SK-N-SH (cell line): ENCODE data around the gene GRHL3. TPM values are rescaled to one million over a fixed set of nuclear protein-coding genes. Genes with fewer than 3 reads are reported as not detected.

ENCODE experiments used
- CTCF ChIA-PET: fragments of 300-600, 350-600 bp; formaldehyde crosslinking; extraction: SDS; loops from one replicate; lab custom pipeline; 2021; lab: Yijun Ruan, JAX
- POLR2A ChIA-PET: fragments of 350-600 bp; sonication (Branson Sonifier 250); formaldehyde crosslinking; extraction: SDS; loops from one replicate; lab custom pipeline; 2020; ENCODE audit warnings: antibody characterized with exemption, inconsistent platforms; lab: Yijun Ruan, JAX
- DNase-seq: peaks from one replicate; pipeline ENCODE4 v3.0.0; 2012
- H2AFZ ChIP-seq: fragments of 200-600 bp; sonication (generic); 2 replicates; pipeline ENCODE4 v1.8.1; 2016; ENCODE audit warnings: antibody characterized with exemption, mild to moderate bottlenecking, low read depth
- H3F3A ChIP-seq: fragments of 200-600 bp; sonication (generic); replicated peaks from 2 replicates; pipeline ENCODE3; 2016; ENCODE audit warnings: antibody characterized with exemption, mild to moderate bottlenecking; ENCODE audit not compliant: insufficient read depth
- H3K27ac ChIP-seq, 2 experiments: fragments of 200-500 bp in 1 of 2; fragments of 200-600 bp in 1 of 2; sonication (Bioruptor generic) in 1 of 2; sonication (generic), shearing (Covaris generic) in 1 of 2; 2 replicates each; pipeline versions ENCODE4 v1.5.1 to v1.6.1; 2014 to 2016; ENCODE audit warnings: low read depth in 2 of 2, inconsistent platforms in 1 of 2, low read length in 1 of 2, mild to moderate bottlenecking in 1 of 2, mixed read lengths in 1 of 2
- H3K27me3 ChIP-seq: fragments of 200-600 bp; sonication (generic), shearing (Covaris generic); 2 replicates; pipeline ENCODE4 v1.6.1; 2016; ENCODE audit warnings: mixed run types; ENCODE audit not compliant: insufficient read depth
- H3K36me3 ChIP-seq, 2 experiments: fragments of 200-500 bp in 1 of 2; fragments of 200-600 bp in 1 of 2; sonication (Bioruptor generic) in 1 of 2; sonication (generic) in 1 of 2; replicated peaks in 1 of 2; 2 replicates each; pipeline versions ENCODE3 to v1.5.1; 2014 to 2016; ENCODE audit warnings: low read length in 1 of 2, mild to moderate bottlenecking in 1 of 2; ENCODE audit not compliant: insufficient read depth in 2 of 2, control insufficient read depth in 1 of 2
- H3K4me1 ChIP-seq, 2 experiments: fragments of 200-500 bp in 1 of 2; fragments of 200-600 bp in 1 of 2; sonication (Bioruptor generic) in 1 of 2; sonication (generic), shearing (Covaris generic) in 1 of 2; 2 replicates each; pipeline versions ENCODE4 v1.5.1 to v1.6.1; 2014 to 2016; ENCODE audit warnings: low read depth in 1 of 2, low read length in 1 of 2, mixed run types in 1 of 2; ENCODE audit not compliant: insufficient read depth in 2 of 2, control insufficient read depth in 1 of 2
- H3K4me2 ChIP-seq: fragments of 200-600 bp; sonication (generic), shearing (Covaris generic); 2 replicates; pipeline ENCODE4 v1.6.1; 2017; ENCODE audit warnings: mixed run types
- H3K4me3 ChIP-seq, 2 experiments: fragments of 200-500 bp in 1 of 2; fragments of 200-600 bp in 1 of 2; sonication (Bioruptor generic) in 1 of 2; sonication (generic), shearing (Covaris generic) in 1 of 2; 2 replicates each; pipeline versions ENCODE4 v1.5.1 to v1.8.1; 2014 to 2016; ENCODE audit warnings: low read depth in 2 of 2, inconsistent platforms in 1 of 2, low read length in 1 of 2, mild to moderate bottlenecking in 1 of 2, mixed read lengths in 1 of 2, moderate library complexity in 1 of 2
- H3K79me2 ChIP-seq: fragments of 200-600 bp; sonication (generic); 2 replicates; pipeline ENCODE4 v1.8.1; 2017; ENCODE audit warnings: mild to moderate bottlenecking; ENCODE audit not compliant: insufficient read depth
- H3K9ac ChIP-seq: fragments of 200-600 bp; sonication (generic); 2 replicates; pipeline ENCODE4 v1.6.1; 2017; ENCODE audit warnings: mixed run types
- H3K9me2 ChIP-seq: fragments of 200-600 bp; sonication (generic); 2 replicates; pipeline ENCODE4 v1.6.1; 2017; ENCODE audit warnings: mixed run types
- H3K9me3 ChIP-seq: fragments of 200-600 bp; sonication (generic); 2 replicates; pipeline ENCODE4 v1.6.1; 2017; ENCODE audit warnings: mixed run types, mild to moderate bottlenecking, moderate library complexity
- H4K20me1 ChIP-seq: fragments of 200-600 bp; sonication (generic); 2 replicates; pipeline ENCODE4 v1.6.1; 2017; ENCODE audit warnings: mild to moderate bottlenecking, mixed run types; ENCODE audit not compliant: insufficient read depth
- CHD2 ChIP-seq: fragments of 150-350 bp; IDR thresholded peaks from 2 replicates; pipeline ENCODE4 v1.6.1; 2018; ENCODE audit warnings: low read length; ENCODE audit not compliant: partially characterized antibody
- ELF1 ChIP-seq: IDR thresholded peaks from 2 replicates; pipeline ENCODE4 v1.4.0; 2012
- EP300 ChIP-seq, 2 experiments: IDR thresholded peaks; 2 replicates each; pipeline versions ENCODE4 v1.4.0 to v1.6.1; 2012; ENCODE audit warnings: borderline replicate concordance in 1 of 2, low read depth in 1 of 2, low read length in 1 of 2
- FOSL2 ChIP-seq: IDR thresholded peaks from 2 replicates; pipeline ENCODE4 v1.4.0; 2012; ENCODE audit warnings: low read depth, mild to moderate bottlenecking, moderate library complexity, borderline replicate concordance
- FOXM1 ChIP-seq: IDR thresholded peaks from 2 replicates; pipeline ENCODE4 v1.4.0; 2012; ENCODE audit warnings: low read depth, mild to moderate bottlenecking
- JUND ChIP-seq: IDR thresholded peaks from 2 replicates; pipeline ENCODE4 v1.4.0; 2012
- MEF2A ChIP-seq: IDR thresholded peaks from 2 replicates; pipeline ENCODE4 v1.4.0; 2012; ENCODE audit warnings: low read depth, borderline replicate concordance
- NFIC ChIP-seq: IDR thresholded peaks from 2 replicates; pipeline ENCODE4 v1.4.0; 2012; ENCODE audit warnings: borderline replicate concordance
- POLR2AphosphoS5 ChIP-seq: IDR thresholded peaks from 2 replicates; pipeline ENCODE4 v1.6.1; 2012; ENCODE audit warnings: low read depth, low read length
- RAD21 ChIP-seq: IDR thresholded peaks from 2 replicates; pipeline ENCODE4 v1.6.1; 2012; ENCODE audit warnings: mild to moderate bottlenecking, low read length
- RFX5 ChIP-seq: IDR thresholded peaks from 2 replicates; pipeline ENCODE4 v1.6.1; 2012; ENCODE audit warnings: mild to moderate bottlenecking, improper control_type of control experiment, low read length
- SIN3A ChIP-seq: IDR thresholded peaks from 2 replicates; pipeline ENCODE4 v1.6.1; 2012; ENCODE audit warnings: low read depth, mild to moderate bottlenecking, low read length, moderate library complexity, borderline replicate concordance
- TAF1 ChIP-seq: IDR thresholded peaks from 2 replicates; pipeline ENCODE4 v1.6.1; 2012; ENCODE audit warnings: low read depth, mild to moderate bottlenecking, low read length, moderate library complexity, borderline replicate concordance
- TCF12 ChIP-seq: IDR thresholded peaks from 2 replicates; pipeline ENCODE4 v1.4.0; 2012
- TEAD4 ChIP-seq: IDR thresholded peaks from 2 replicates; pipeline ENCODE4 v1.4.0; 2012; ENCODE audit warnings: mild to moderate bottlenecking, borderline replicate concordance; ENCODE audit not compliant: insufficient read depth
- YY1 ChIP-seq: IDR thresholded peaks from 2 replicates; pipeline ENCODE4 v1.4.0; 2012; ENCODE audit warnings: low read depth, mild to moderate bottlenecking
- WGBS: methylation state at CpG from one replicate; pipeline ENCODE4 v1.1.6; 2017; ENCODE audit warnings: low lambda C conversion rate; 5-methylcytosine and 5-hydroxymethylcytosine counted together
- polyA plus RNA-seq, 3 experiments: library from polyadenylated mRNA; depleted of rRNA; stranded (reverse); fragments of >200 nt; gene quantifications; 2 replicates each; pipeline ENCODE4 v1.2.3, GENCODE V29; 2012
- TF ChIP-seq, protein P1 (sequence below): IDR thresholded peaks from 2 replicates; pipeline ENCODE4 v1.4.0; 2012; ENCODE audit warnings: low read depth, borderline replicate concordance
- TF ChIP-seq, protein P2 (sequence below): IDR thresholded peaks from 2 replicates; pipeline ENCODE4; 2012
- TF ChIP-seq, protein P3 (sequence below): fragments of 200-600 bp; sonication (generic); IDR thresholded peaks from 2 replicates; pipeline ENCODE4 v1.6.1; 2017; ENCODE audit warnings: antibody characterized with exemption, mild to moderate bottlenecking, moderate library complexity
- TF ChIP-seq, protein P4 (sequence below): IDR thresholded peaks from 2 replicates; pipeline ENCODE4 v1.4.0; 2012; ENCODE audit warnings: low read depth, borderline replicate concordance
- TF ChIP-seq, protein P5 (sequence below): fragments of 150-350 bp; IDR thresholded peaks from 2 replicates; pipeline ENCODE4 v1.6.1; 2016; ENCODE audit warnings: mild to moderate bottlenecking, low read depth, low read length

GRHL3 gene
- polyA plus RNA-seq, 1 of the 3 experiments (the other 2 are of a cell fraction): 0.05 TPM

DNA sequence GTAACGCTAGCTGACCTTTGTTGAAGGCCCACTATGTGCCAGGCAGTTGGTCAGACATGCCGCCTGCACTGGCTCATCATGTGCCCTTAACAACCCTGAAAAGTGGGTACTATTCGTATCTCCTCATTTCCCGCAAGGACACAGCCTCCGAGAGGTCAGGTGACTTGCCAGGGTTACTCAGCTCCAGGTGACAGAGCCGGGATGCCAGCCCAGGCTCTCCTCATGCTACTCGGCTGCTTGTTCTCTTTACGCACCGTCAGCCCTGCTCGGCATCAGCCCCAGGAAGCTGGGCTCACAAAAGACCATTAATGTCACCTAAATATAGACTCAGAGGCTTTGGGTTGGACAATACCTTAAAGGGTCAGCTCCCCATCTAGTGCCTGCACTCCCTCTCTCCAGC, 29.0 kb downstream of the GRHL3 start:
- TF ChIP-seq, protein P1, sequence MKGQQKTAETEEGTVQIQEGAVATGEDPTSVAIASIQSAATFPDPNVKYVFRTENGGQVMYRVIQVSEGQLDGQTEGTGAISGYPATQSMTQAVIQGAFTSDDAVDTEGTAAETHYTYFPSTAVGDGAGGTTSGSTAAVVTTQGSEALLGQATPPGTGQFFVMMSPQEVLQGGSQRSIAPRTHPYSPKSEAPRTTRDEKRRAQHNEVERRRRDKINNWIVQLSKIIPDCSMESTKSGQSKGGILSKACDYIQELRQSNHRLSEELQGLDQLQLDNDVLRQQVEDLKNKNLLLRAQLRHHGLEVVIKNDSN: no peak
- TF ChIP-seq RAD21: no peak
- no peak for TF ChIP-seq FOSL2
- TF ChIP-seq MEF2A: no peak
- TF ChIP-seq, protein P2, sequence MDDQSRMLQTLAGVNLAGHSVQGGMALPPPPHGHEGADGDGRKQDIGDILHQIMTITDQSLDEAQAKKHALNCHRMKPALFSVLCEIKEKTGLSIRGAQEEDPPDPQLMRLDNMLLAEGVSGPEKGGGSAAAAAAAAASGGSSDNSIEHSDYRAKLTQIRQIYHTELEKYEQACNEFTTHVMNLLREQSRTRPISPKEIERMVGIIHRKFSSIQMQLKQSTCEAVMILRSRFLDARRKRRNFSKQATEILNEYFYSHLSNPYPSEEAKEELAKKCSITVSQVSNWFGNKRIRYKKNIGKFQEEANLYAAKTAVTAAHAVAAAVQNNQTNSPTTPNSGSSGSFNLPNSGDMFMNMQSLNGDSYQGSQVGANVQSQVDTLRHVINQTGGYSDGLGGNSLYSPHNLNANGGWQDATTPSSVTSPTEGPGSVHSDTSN: no peak
- TF ChIP-seq POLR2AphosphoS5: no peak
- TF ChIP-seq RFX5: no peak
- no peak for TF ChIP-seq JUND
- no peak for TF ChIP-seq SIN3A
- TF ChIP-seq TCF12: no peak
- TF ChIP-seq YY1: no peak
- TF ChIP-seq TAF1: no peak
- no peak for TF ChIP-seq ELF1
- TF ChIP-seq NFIC: no peak
- TF ChIP-seq, all 33 proteins: peak for 0
- Histone ChIP-seq H3F3A (no peaks in the 10 kb centered on the region), H3K9me3 (no peaks in the 10 kb centered on the region), H3K27ac (no peak overlapping the region), H3K36me3 (no peaks in the 10 kb centered on the region), H3K4me2 (no peak overlapping the region), H4K20me1 (no peaks in the 10 kb centered on the region), H3K4me3 (no peak overlapping the region), H3K9ac (no peak overlapping the region), H3K79me2 (no peaks in the 10 kb centered on the region), H3K4me1 (peaks cover 0 to 4% of the 10 kb centered on the region in 2 experiments; a peak in 1 of 4 replicates), H3K9me2 (no peaks in the 10 kb centered on the region), H3K27me3 (no peaks in the 10 kb centered on the region), H2AFZ (no peak overlapping the region)
- WGBS: 89% methylated on average over 9 of the region's 10 CpGs
- ChIA-PET CTCF (interaction anchor here (1.1 to 2.1 kb wide), 4 partner anchors 44 to 239 kb away, joined by 3 to 6 read pairs (median 3); no protein-coding TSS in a partner anchor), POLR2A (no interaction called here)
- no peak for DNase-seq

DNA sequence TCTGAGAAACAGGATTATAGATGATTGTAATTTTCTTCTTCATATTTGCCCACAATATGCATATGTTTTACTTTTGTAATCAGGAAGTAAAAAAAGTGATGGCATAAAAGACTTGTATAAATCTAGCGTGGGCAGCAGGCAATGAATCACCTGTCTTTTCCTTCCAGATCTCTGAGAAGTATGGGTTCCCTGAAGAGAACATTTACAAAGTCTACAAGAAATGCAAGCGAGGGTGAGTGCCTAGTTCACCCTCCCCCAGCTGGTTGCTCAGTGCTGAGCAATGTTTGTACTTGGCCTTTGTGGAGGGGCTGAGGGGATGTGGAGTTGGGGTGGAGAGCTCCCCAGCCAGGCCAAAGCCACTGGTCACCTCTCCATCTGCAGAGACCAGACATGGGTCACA, 30.7 kb downstream of the GRHL3 start:
- H3F3A ChIP-seq: no peaks in the 10 kb centered on the region
- WGBS: 86% methylated on average over 2 of the region's 2 CpGs
- H3K27ac ChIP-seq: no peak overlapping the region
- no peak overlapping the region for H3K9ac ChIP-seq
- H3K9me3 ChIP-seq: no peaks in the 10 kb centered on the region
- no peaks in the 10 kb centered on the region for H3K79me2 ChIP-seq
- no peaks in the 10 kb centered on the region for H4K20me1 ChIP-seq
- no peak overlapping the region for H3K4me3 ChIP-seq
- no peaks in the 10 kb centered on the region for H3K9me2 ChIP-seq
- POLR2A ChIA-PET: interaction anchor here (0.6 kb wide), 1 partner anchor 108 kb away, joined by 3 read pairs; no protein-coding TSS in a partner anchor
- CTCF ChIA-PET: interaction anchor here (0.8 to 1.9 kb wide), 2 partner anchors 151 kb away, joined by 3 to 9 read pairs; no protein-coding TSS in a partner anchor
- H2AFZ ChIP-seq: no peak overlapping the region
- no peaks in the 10 kb centered on the region for H3K36me3 ChIP-seq
- H3K4me2 ChIP-seq: no peak overlapping the region
- H3K4me1 ChIP-seq: peaks cover 0 to 4% of the 10 kb centered on the region in 2 experiments; a peak in 1 of 4 replicates
- no peak for DNase-seq
- H3K27me3 ChIP-seq: no peaks in the 10 kb centered on the region
- TF ChIP-seq CHD2 (no peak), SIN3A (no peak), MEF2A (no peak), ELF1 (no peak), TCF12 (no peak), YY1 (no peak), EP300 (IDR thresholded peaks at IDR 0.05; ENCODE audit: borderline replicate concordance in 1 of 2, low read depth in 1 of 2, low read length in 1 of 2) (no peak), POLR2AphosphoS5 (no peak), RAD21 (no peak), TEAD4 (no peak), FOXM1 (no peak)
- TF ChIP-seq, protein P3, sequence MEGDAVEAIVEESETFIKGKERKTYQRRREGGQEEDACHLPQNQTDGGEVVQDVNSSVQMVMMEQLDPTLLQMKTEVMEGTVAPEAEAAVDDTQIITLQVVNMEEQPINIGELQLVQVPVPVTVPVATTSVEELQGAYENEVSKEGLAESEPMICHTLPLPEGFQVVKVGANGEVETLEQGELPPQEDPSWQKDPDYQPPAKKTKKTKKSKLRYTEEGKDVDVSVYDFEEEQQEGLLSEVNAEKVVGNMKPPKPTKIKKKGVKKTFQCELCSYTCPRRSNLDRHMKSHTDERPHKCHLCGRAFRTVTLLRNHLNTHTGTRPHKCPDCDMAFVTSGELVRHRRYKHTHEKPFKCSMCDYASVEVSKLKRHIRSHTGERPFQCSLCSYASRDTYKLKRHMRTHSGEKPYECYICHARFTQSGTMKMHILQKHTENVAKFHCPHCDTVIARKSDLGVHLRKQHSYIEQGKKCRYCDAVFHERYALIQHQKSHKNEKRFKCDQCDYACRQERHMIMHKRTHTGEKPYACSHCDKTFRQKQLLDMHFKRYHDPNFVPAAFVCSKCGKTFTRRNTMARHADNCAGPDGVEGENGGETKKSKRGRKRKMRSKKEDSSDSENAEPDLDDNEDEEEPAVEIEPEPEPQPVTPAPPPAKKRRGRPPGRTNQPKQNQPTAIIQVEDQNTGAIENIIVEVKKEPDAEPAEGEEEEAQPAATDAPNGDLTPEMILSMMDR: no peak
- TF ChIP-seq, protein P4, sequence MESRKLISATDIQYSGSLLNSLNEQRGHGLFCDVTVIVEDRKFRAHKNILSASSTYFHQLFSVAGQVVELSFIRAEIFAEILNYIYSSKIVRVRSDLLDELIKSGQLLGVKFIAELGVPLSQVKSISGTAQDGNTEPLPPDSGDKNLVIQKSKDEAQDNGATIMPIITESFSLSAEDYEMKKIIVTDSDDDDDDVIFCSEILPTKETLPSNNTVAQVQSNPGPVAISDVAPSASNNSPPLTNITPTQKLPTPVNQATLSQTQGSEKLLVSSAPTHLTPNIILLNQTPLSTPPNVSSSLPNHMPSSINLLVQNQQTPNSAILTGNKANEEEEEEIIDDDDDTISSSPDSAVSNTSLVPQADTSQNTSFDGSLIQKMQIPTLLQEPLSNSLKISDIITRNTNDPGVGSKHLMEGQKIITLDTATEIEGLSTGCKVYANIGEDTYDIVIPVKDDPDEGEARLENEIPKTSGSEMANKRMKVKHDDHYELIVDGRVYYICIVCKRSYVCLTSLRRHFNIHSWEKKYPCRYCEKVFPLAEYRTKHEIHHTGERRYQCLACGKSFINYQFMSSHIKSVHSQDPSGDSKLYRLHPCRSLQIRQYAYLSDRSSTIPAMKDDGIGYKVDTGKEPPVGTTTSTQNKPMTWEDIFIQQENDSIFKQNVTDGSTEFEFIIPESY: no peak
- TF ChIP-seq, protein P1: no peak
- TF ChIP-seq, protein P5, sequence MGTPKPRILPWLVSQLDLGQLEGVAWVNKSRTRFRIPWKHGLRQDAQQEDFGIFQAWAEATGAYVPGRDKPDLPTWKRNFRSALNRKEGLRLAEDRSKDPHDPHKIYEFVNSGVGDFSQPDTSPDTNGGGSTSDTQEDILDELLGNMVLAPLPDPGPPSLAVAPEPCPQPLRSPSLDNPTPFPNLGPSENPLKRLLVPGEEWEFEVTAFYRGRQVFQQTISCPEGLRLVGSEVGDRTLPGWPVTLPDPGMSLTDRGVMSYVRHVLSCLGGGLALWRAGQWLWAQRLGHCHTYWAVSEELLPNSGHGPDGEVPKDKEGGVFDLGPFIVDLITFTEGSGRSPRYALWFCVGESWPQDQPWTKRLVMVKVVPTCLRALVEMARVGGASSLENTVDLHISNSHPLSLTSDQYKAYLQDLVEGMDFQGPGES: no peak
